Left ventricle myocardium inferior (tissue), 1 donor: ENCODE measurements around the gene PTPRN2. TPM values are rescaled to one million over a fixed set of nuclear protein-coding genes. Genes with fewer than 3 reads are reported as not detected.

Experiments
- DNase-seq: peaks from one replicate; pipeline ENCODE4 v3.0.0-alpha.2; 2020
- H3K27ac ChIP-seq: fragments of 200-600 bp; replicated peaks from 2 replicates; pipeline ENCODE4 v1.8.0; 2021
- H3K27me3 ChIP-seq: fragments of 200-600 bp; 2 replicates; pipeline ENCODE4 v1.8.0; 2021; ENCODE audit warnings: low read depth
- H3K36me3 ChIP-seq: fragments of 200-600 bp; 2 replicates; pipeline ENCODE4 v1.8.0; 2021
- H3K4me1 ChIP-seq: fragments of 200-600 bp; 2 replicates; pipeline ENCODE4 v1.8.0; 2021
- H3K4me3 ChIP-seq: fragments of 200-600 bp; 2 replicates; pipeline ENCODE4 v1.8.0; 2021; ENCODE audit warnings: mild to moderate bottlenecking, moderate library complexity
- H3K9me3 ChIP-seq: fragments of 200-600 bp; replicated peaks from 2 replicates; pipeline ENCODE4 v1.8.0; 2021
- CTCF ChIP-seq: fragments of 200-600 bp; IDR thresholded peaks from 2 replicates; pipeline ENCODE4 v1.8.0; 2021; ENCODE audit warnings: antibody characterized with exemption, mild to moderate bottlenecking, borderline replicate concordance
- intact Hi-C: fragments of 100-400 bp; cut with micrococcal nuclease; formaldehyde crosslinking; loops from one replicate; pipeline ENCODE4 v1.11.0; 2022
- total RNA-seq: library from RNA; stranded (reverse); fragmentation: NEBNext Ultra II Directional; extraction: Animal tissue kit (Norgen Biotek cat#: 25700); gene quantifications from one replicate; pipeline ENCODE4 v1.2.1, GENCODE V29; 2021
- donor health status: DM: no; HTN: yes; CAD: no; lungs with severe emphysema.

The PTPRN2 gene
- total RNA-seq, 1 donor from 2014 or later, result 1.3 TPM

GRCh38 chr7:157717211-157718174, 870.1 kb downstream of the PTPRN2 start:
- intact Hi-C loops, result no loop called here
- DNase-seq, result no peak

GRCh38 chr7:157715938-157716280, 871.7 kb downstream of the PTPRN2 start:
- intact Hi-C loops, result no loop called here
- Histone ChIP-seq H3K27me3 (peaks cover 34% of the 10 kb centered on the region), H3K4me3 (no peak overlapping the region), H3K36me3 (no peaks in the 10 kb centered on the region), H3K27ac (no peak overlapping the region), H3K4me1 (no peaks in the 10 kb centered on the region), H3K9me3 (no peaks in the 10 kb centered on the region)
- TF ChIP-seq CTCF, result no peak
- no peak for DNase-seq

More at GRCh38 chr7:157717211-157718174, 870.1 kb downstream of the PTPRN2 start:
- no peak overlapping the region for H3K4me3 ChIP-seq
- H3K9me3 ChIP-seq, result no peaks in the 10 kb centered on the region
- no peak overlapping the region for H3K27ac ChIP-seq
- peaks cover 41% of the 10 kb centered on the region for H3K27me3 ChIP-seq
- H3K36me3 ChIP-seq, result no peaks in the 10 kb centered on the region
- H3K4me1 ChIP-seq, result no peaks in the 10 kb centered on the region
- TF ChIP-seq CTCF, result no peak

GRCh38 chr7:157715071-157715937, 872.3 kb downstream of the PTPRN2 start:
- TF ChIP-seq CTCF, result no peak
- intact Hi-C loops, result no loop called here

GRCh38 chr7:157714166-157715070, 873.2 kb downstream of the PTPRN2 start:
- H3K27me3 ChIP-seq, result peaks cover 34% of the 10 kb centered on the region
- no peaks in the 10 kb centered on the region for H3K36me3 ChIP-seq
- TF ChIP-seq CTCF, result no peak
- no peak overlapping the region for H3K27ac ChIP-seq
- H3K4me3 ChIP-seq, result no peak overlapping the region
- intact Hi-C loops, result no loop called here
- no peak for DNase-seq
- no peaks in the 10 kb centered on the region for H3K9me3 ChIP-seq
- H3K4me1 ChIP-seq, result no peaks in the 10 kb centered on the region

More at GRCh38 chr7:157715071-157715937, 872.3 kb downstream of the PTPRN2 start:
- DNase-seq, result no peak
- Histone ChIP-seq H3K4me3 (no peak overlapping the region), H3K9me3 (no peaks in the 10 kb centered on the region), H3K4me1 (no peaks in the 10 kb centered on the region), H3K27me3 (peaks cover 29% of the 10 kb centered on the region), H3K36me3 (no peaks in the 10 kb centered on the region), H3K27ac (no peak overlapping the region)

- Histone ChIP-seq H3K27me3 (peaks cover 42% of the 10 kb centered on the region), H3K36me3 (no peaks in the 10 kb centered on the region), H3K4me3 (no peak overlapping the region), H3K27ac (no peak overlapping the region), H3K4me1 (no peaks in the 10 kb centered on the region), H3K9me3 (no peaks in the 10 kb centered on the region)
- no peak for TF ChIP-seq CTCF
- no peak for DNase-seq
- intact Hi-C loops, result no loop called here
These were observed 874.0 kb downstream of the PTPRN2 start for GRCh38 chr7:157713591-157713990.
